NCI-H1105 (cell line): ENCODE results near the gene PDE11A.

Experiments used
- DNase-seq: peaks from one replicate; lab custom pipeline; 2025; lab: John Stamatoyannopoulos, UW

PDE11A gene

GRCh38 chr2:177923323-177923722 lies 149.3 kb downstream of the PDE11A start:
- no peak for DNase-seq

- DNase-seq: no peak
Observed at GRCh38 chr2:177921726-177922125, 150.9 kb downstream of the PDE11A start.

- no peak for DNase-seq
Observed at GRCh38 chr2:177917169-177917568, 155.4 kb downstream of the PDE11A start.

- DNase-seq: no peak
Observed at GRCh38 chr2:177916342-177916741, 156.2 kb downstream of the PDE11A start.

- no peak for DNase-seq
Observed at GRCh38 chr2:177914247-177914646, 158.3 kb downstream of the PDE11A start.

GRCh38 chr2:177909962-177910361 lies 162.6 kb downstream of the PDE11A start:
- no peak for DNase-seq

- DNase-seq: no peak
Observed at GRCh38 chr2:177908824-177909223, 163.8 kb downstream of the PDE11A start.

- no peak for DNase-seq
Observed at GRCh38 chr2:177908182-177908581, 164.4 kb downstream of the PDE11A start.

- peak; percentile 32 for DNase-seq
Observed at GRCh38 chr2:177906041-177906718, 166.4 kb downstream of the PDE11A start.

- no peak for DNase-seq
Observed at GRCh38 chr2:177905640-177906039, 166.9 kb downstream of the PDE11A start.

GRCh38 chr2:177902395-177903163 lies 170.0 kb downstream of the PDE11A start:
- no peak for DNase-seq

GRCh38 chr2:177900082-177900481 lies 172.5 kb downstream of the PDE11A start:
- no peak for DNase-seq

- DNase-seq: no peak
Observed at GRCh38 chr2:177897278-177897677, 175.3 kb downstream of the PDE11A start.

GRCh38 chr2:177896587-177896986 lies 176.0 kb downstream of the PDE11A start:
- no peak for DNase-seq

GRCh38 chr2:177894546-177894945 lies 178.0 kb downstream of the PDE11A start:
- no peak for DNase-seq

- no peak for DNase-seq
Observed at GRCh38 chr2:177893880-177894279, 178.7 kb downstream of the PDE11A start.

- DNase-seq: no peak
Observed at GRCh38 chr2:177891533-177891932, 181.0 kb downstream of the PDE11A start.

- DNase-seq: no peak
Observed at GRCh38 chr2:177889818-177890460, 182.6 kb downstream of the PDE11A start.

GRCh38 chr2:177888581-177888980 lies 184.0 kb downstream of the PDE11A start:
- DNase-seq: peak; percentile 1

- no peak for DNase-seq
Observed at GRCh38 chr2:177887722-177888121, 184.9 kb downstream of the PDE11A start.

- DNase-seq: no peak
Observed at GRCh38 chr2:177886824-177887223, 185.8 kb downstream of the PDE11A start.

GRCh38 chr2:177885828-177886466 lies 186.6 kb downstream of the PDE11A start:
- DNase-seq: no peak

- no peak for DNase-seq
Observed at GRCh38 chr2:177883177-177883576, 189.4 kb downstream of the PDE11A start.
